ENCODE data around the gene SLC24A1.

SLC24A1 gene

GRCh38 chr15:65663521-65663920, 41.8 kb downstream of the SLC24A1 start:
- H3K4me1 ChIP-seq (ENCODE audit: control insufficient read depth in 1 of 2, insufficient read depth in 2 of 2, low read length in 2 of 2): no peaks in the 10 kb centered on the region
- no peak overlapping the region for H3K27ac ChIP-seq (ENCODE audit: low read depth, low read length)
- no peak overlapping the region for H3K4me3 ChIP-seq (ENCODE audit: low read depth in 1 of 2, low read length in 2 of 2)
- H3K9me3 ChIP-seq (ENCODE audit: control insufficient read depth in 1 of 2, low read length in 2 of 2): no peaks in the 10 kb centered on the region
- H3K27me3 ChIP-seq (ENCODE audit: control insufficient read depth in 1 of 2, insufficient read depth in 2 of 2, low read length in 2 of 2): no peaks in the 10 kb centered on the region
- peaks cover 0 to 26% of the 10 kb centered on the region in 2 donors for H3K36me3 ChIP-seq (ENCODE audit: control insufficient read depth in 1 of 2, insufficient read depth in 2 of 2, low read length in 2 of 2)
- no peak overlapping the region for H3K9ac ChIP-seq (ENCODE audit: low read depth in 1 of 2, low read length in 2 of 2)

GRCh38 chr15:65666257-65666656, 44.5 kb downstream of the SLC24A1 start:
- Histone ChIP-seq H3K9me3 (ENCODE audit: control insufficient read depth in 1 of 2, low read length in 2 of 2) (no peaks in the 10 kb centered on the region), H3K4me1 (ENCODE audit: control insufficient read depth in 1 of 2, insufficient read depth in 2 of 2, low read length in 2 of 2) (no peaks in the 10 kb centered on the region), H3K4me3 (ENCODE audit: low read depth in 1 of 2, low read length in 2 of 2) (no peak overlapping the region), H3K36me3 (ENCODE audit: control insufficient read depth in 1 of 2, insufficient read depth in 2 of 2, low read length in 2 of 2) (peaks cover 5 to 42% of the 10 kb centered on the region in 2 donors), H3K9ac (ENCODE audit: low read depth in 1 of 2, low read length in 2 of 2) (no peak overlapping the region), H3K27me3 (ENCODE audit: control insufficient read depth in 1 of 2, insufficient read depth in 2 of 2, low read length in 2 of 2) (no peaks in the 10 kb centered on the region), H3K27ac (ENCODE audit: low read depth, low read length) (no peak overlapping the region)

- no peaks in the 10 kb centered on the region for H3K9me3 ChIP-seq (ENCODE audit: control insufficient read depth in 1 of 2, low read length in 2 of 2)
- H3K4me1 ChIP-seq (ENCODE audit: control insufficient read depth in 1 of 2, insufficient read depth in 2 of 2, low read length in 2 of 2): no peaks in the 10 kb centered on the region
- no peak overlapping the region for H3K9ac ChIP-seq (ENCODE audit: low read depth in 1 of 2, low read length in 2 of 2)
- no peak overlapping the region for H3K4me3 ChIP-seq (ENCODE audit: low read depth in 1 of 2, low read length in 2 of 2)
- peaks cover 0 to 16% of the 10 kb centered on the region in 2 donors for H3K36me3 ChIP-seq (ENCODE audit: control insufficient read depth in 1 of 2, insufficient read depth in 2 of 2, low read length in 2 of 2)
- H3K27me3 ChIP-seq (ENCODE audit: control insufficient read depth in 1 of 2, insufficient read depth in 2 of 2, low read length in 2 of 2): no peaks in the 10 kb centered on the region
- H3K27ac ChIP-seq (ENCODE audit: low read depth, low read length): no peak overlapping the region
Measured at GRCh38 chr15:65675551-65675950, 53.8 kb downstream of the SLC24A1 start.

GRCh38 chr15:65676123-65676522, 54.4 kb downstream of the SLC24A1 start:
- no peak overlapping the region for H3K4me3 ChIP-seq (ENCODE audit: low read depth in 1 of 2, low read length in 2 of 2)
- no peaks in the 10 kb centered on the region for H3K27me3 ChIP-seq (ENCODE audit: control insufficient read depth in 1 of 2, insufficient read depth in 2 of 2, low read length in 2 of 2)
- H3K9ac ChIP-seq (ENCODE audit: low read depth in 1 of 2, low read length in 2 of 2): no peak overlapping the region
- H3K9me3 ChIP-seq (ENCODE audit: control insufficient read depth in 1 of 2, low read length in 2 of 2): no peaks in the 10 kb centered on the region
- H3K27ac ChIP-seq (ENCODE audit: low read depth, low read length): no peak overlapping the region
- no peaks in the 10 kb centered on the region for H3K4me1 ChIP-seq (ENCODE audit: control insufficient read depth in 1 of 2, insufficient read depth in 2 of 2, low read length in 2 of 2)
- peaks cover 0 to 12% of the 10 kb centered on the region in 2 donors for H3K36me3 ChIP-seq (ENCODE audit: control insufficient read depth in 1 of 2, insufficient read depth in 2 of 2, low read length in 2 of 2)

GRCh38 chr15:65680544-65680943, 58.8 kb downstream of the SLC24A1 start:
- H3K9ac ChIP-seq (ENCODE audit: low read depth in 1 of 2, low read length in 2 of 2): no peak overlapping the region
- no peaks in the 10 kb centered on the region for H3K9me3 ChIP-seq (ENCODE audit: control insufficient read depth in 1 of 2, low read length in 2 of 2)
- no peaks in the 10 kb centered on the region for H3K36me3 ChIP-seq (ENCODE audit: control insufficient read depth in 1 of 2, insufficient read depth in 2 of 2, low read length in 2 of 2)
- no peaks in the 10 kb centered on the region for H3K4me1 ChIP-seq (ENCODE audit: control insufficient read depth in 1 of 2, insufficient read depth in 2 of 2, low read length in 2 of 2)
- no peaks in the 10 kb centered on the region for H3K27me3 ChIP-seq (ENCODE audit: control insufficient read depth in 1 of 2, insufficient read depth in 2 of 2, low read length in 2 of 2)
- no peak overlapping the region for H3K4me3 ChIP-seq (ENCODE audit: low read depth in 1 of 2, low read length in 2 of 2)
- H3K27ac ChIP-seq (ENCODE audit: low read depth, low read length): no peak overlapping the region

- H3K27ac ChIP-seq (ENCODE audit: low read depth, low read length): no peak overlapping the region
- H3K36me3 ChIP-seq (ENCODE audit: control insufficient read depth in 1 of 2, insufficient read depth in 2 of 2, low read length in 2 of 2): no peaks in the 10 kb centered on the region
- H3K9me3 ChIP-seq (ENCODE audit: control insufficient read depth in 1 of 2, low read length in 2 of 2): no peaks in the 10 kb centered on the region
- no peak overlapping the region for H3K9ac ChIP-seq (ENCODE audit: low read depth in 1 of 2, low read length in 2 of 2)
- no peak overlapping the region for H3K4me3 ChIP-seq (ENCODE audit: low read depth in 1 of 2, low read length in 2 of 2)
- no peaks in the 10 kb centered on the region for H3K4me1 ChIP-seq (ENCODE audit: control insufficient read depth in 1 of 2, insufficient read depth in 2 of 2, low read length in 2 of 2)
- no peaks in the 10 kb centered on the region for H3K27me3 ChIP-seq (ENCODE audit: control insufficient read depth in 1 of 2, insufficient read depth in 2 of 2, low read length in 2 of 2)
Measured at GRCh38 chr15:65682404-65682911, 60.7 kb downstream of the SLC24A1 start.

- no peaks in the 10 kb centered on the region for H3K27me3 ChIP-seq (ENCODE audit: control insufficient read depth in 1 of 2, insufficient read depth in 2 of 2, low read length in 2 of 2)
- no peak overlapping the region for H3K9ac ChIP-seq (ENCODE audit: low read depth in 1 of 2, low read length in 2 of 2)
- H3K27ac ChIP-seq (ENCODE audit: low read depth, low read length): no peak overlapping the region
- no peak overlapping the region for H3K4me3 ChIP-seq (ENCODE audit: low read depth in 1 of 2, low read length in 2 of 2)
- peaks cover 21 to 27% of the 10 kb centered on the region in 2 donors for H3K36me3 ChIP-seq (ENCODE audit: control insufficient read depth in 1 of 2, insufficient read depth in 2 of 2, low read length in 2 of 2)
- H3K9me3 ChIP-seq (ENCODE audit: control insufficient read depth in 1 of 2, low read length in 2 of 2): no peaks in the 10 kb centered on the region
- no peaks in the 10 kb centered on the region for H3K4me1 ChIP-seq (ENCODE audit: control insufficient read depth in 1 of 2, insufficient read depth in 2 of 2, low read length in 2 of 2)
Measured at GRCh38 chr15:65688462-65688861, 66.7 kb downstream of the SLC24A1 start.

GRCh38 chr15:65690173-65690572, 68.4 kb downstream of the SLC24A1 start:
- Histone ChIP-seq H3K27me3 (ENCODE audit: control insufficient read depth in 1 of 2, insufficient read depth in 2 of 2, low read length in 2 of 2) (no peaks in the 10 kb centered on the region), H3K36me3 (ENCODE audit: control insufficient read depth in 1 of 2, insufficient read depth in 2 of 2, low read length in 2 of 2) (peaks cover 21 to 27% of the 10 kb centered on the region in 2 donors)

GRCh38 chr15:65690778-65691177, 69.0 kb downstream of the SLC24A1 start:
- Histone ChIP-seq H3K36me3 (ENCODE audit: control insufficient read depth in 1 of 2, insufficient read depth in 2 of 2, low read length in 2 of 2) (peaks cover 21 to 27% of the 10 kb centered on the region in 2 donors), H3K9ac (ENCODE audit: low read depth in 1 of 2, low read length in 2 of 2) (no peak overlapping the region), H3K4me1 (ENCODE audit: control insufficient read depth in 1 of 2, insufficient read depth in 2 of 2, low read length in 2 of 2) (no peaks in the 10 kb centered on the region), H3K27ac (ENCODE audit: low read depth, low read length) (no peak overlapping the region), H3K9me3 (ENCODE audit: control insufficient read depth in 1 of 2, low read length in 2 of 2) (no peaks in the 10 kb centered on the region), H3K27me3 (ENCODE audit: control insufficient read depth in 1 of 2, insufficient read depth in 2 of 2, low read length in 2 of 2) (no peaks in the 10 kb centered on the region), H3K4me3 (ENCODE audit: low read depth in 1 of 2, low read length in 2 of 2) (no peak overlapping the region)

More at GRCh38 chr15:65690173-65690572, 68.4 kb downstream of the SLC24A1 start:
- no peak overlapping the region for H3K4me3 ChIP-seq (ENCODE audit: low read depth in 1 of 2, low read length in 2 of 2)
- no peaks in the 10 kb centered on the region for H3K4me1 ChIP-seq (ENCODE audit: control insufficient read depth in 1 of 2, insufficient read depth in 2 of 2, low read length in 2 of 2)
- H3K27ac ChIP-seq (ENCODE audit: low read depth, low read length): no peak overlapping the region
- H3K9me3 ChIP-seq (ENCODE audit: control insufficient read depth in 1 of 2, low read length in 2 of 2): no peaks in the 10 kb centered on the region
- H3K9ac ChIP-seq (ENCODE audit: low read depth in 1 of 2, low read length in 2 of 2): no peak overlapping the region

- H3K36me3 ChIP-seq (ENCODE audit: control insufficient read depth in 1 of 2, insufficient read depth in 2 of 2, low read length in 2 of 2): peaks cover 13 to 24% of the 10 kb centered on the region in 2 donors
- H3K4me3 ChIP-seq (ENCODE audit: low read depth in 1 of 2, low read length in 2 of 2): no peak overlapping the region
Measured at GRCh38 chr15:65695081-65695480, 73.3 kb downstream of the SLC24A1 start.

More at GRCh38 chr15:65695081-65695480, 73.3 kb downstream of the SLC24A1 start:
- Histone ChIP-seq H3K27ac (ENCODE audit: low read depth, low read length) (no peak overlapping the region), H3K4me1 (ENCODE audit: control insufficient read depth in 1 of 2, insufficient read depth in 2 of 2, low read length in 2 of 2) (no peaks in the 10 kb centered on the region), H3K9me3 (ENCODE audit: control insufficient read depth in 1 of 2, low read length in 2 of 2) (no peaks in the 10 kb centered on the region), H3K27me3 (ENCODE audit: control insufficient read depth in 1 of 2, insufficient read depth in 2 of 2, low read length in 2 of 2) (no peaks in the 10 kb centered on the region), H3K9ac (ENCODE audit: low read depth in 1 of 2, low read length in 2 of 2) (no peak overlapping the region)
